DMS79 (cell line): ENCODE results near the gene DNAJB14.

Source experiments
- DNase-seq: peaks from one replicate; lab custom pipeline; 2025; lab: John Stamatoyannopoulos, UW

The DNAJB14 gene

GRCh38 chr4:99863804-99864203 lies 82.6 kb downstream of the DNAJB14 start:
- no peak for DNase-seq

- no peak for DNase-seq
These were observed 85.1 kb downstream of the DNAJB14 start for GRCh38 chr4:99861120-99861905.

- no peak for DNase-seq
These were observed 85.9 kb downstream of the DNAJB14 start for GRCh38 chr4:99860521-99860920.

GRCh38 chr4:99859618-99860017 lies 86.8 kb downstream of the DNAJB14 start:
- no peak for DNase-seq

- DNase-seq = no peak
These were observed 89.1 kb downstream of the DNAJB14 start for GRCh38 chr4:99857307-99857706.

GRCh38 chr4:99856166-99856565 lies 90.3 kb downstream of the DNAJB14 start:
- no peak for DNase-seq

GRCh38 chr4:99855678-99856077 lies 90.7 kb downstream of the DNAJB14 start:
- no peak for DNase-seq

- no peak for DNase-seq
These were observed 92.4 kb downstream of the DNAJB14 start for GRCh38 chr4:99853999-99854398.

GRCh38 chr4:99853190-99853589 lies 93.2 kb downstream of the DNAJB14 start:
- DNase-seq = no peak

GRCh38 chr4:99852199-99852749 lies 94.1 kb downstream of the DNAJB14 start:
- no peak for DNase-seq

GRCh38 chr4:99848591-99849001 lies 97.8 kb downstream of the DNAJB14 start:
- DNase-seq = no peak

GRCh38 chr4:99847362-99847976 lies 98.9 kb downstream of the DNAJB14 start:
- DNase-seq = no peak

GRCh38 chr4:99846891-99847290 lies 99.5 kb downstream of the DNAJB14 start:
- DNase-seq = no peak
